Uterus (tissue), 2 donors: ENCODE results near the gene DOK6.

Experiments used
- CTCF ChIP-seq, 4 experiments: fragments of 200-600 bp in 2 of 4; fragments of 450-650 bp in 2 of 4; sonication (generic) in 2 of 4; IDR thresholded peaks; one replicate each; pipeline ENCODE4 v1.5.1; 2016 to 2019; ENCODE audit warnings: antibody characterized with exemption in 4 of 4, mild to moderate bottlenecking in 2 of 4, moderate library complexity in 1 of 4
- POLR2A ChIP-seq, 2 donors: fragments of 450-650 bp; IDR thresholded peaks; one replicate each; pipeline ENCODE4 v1.6.1; 2016; ENCODE audit warnings: antibody characterized with exemption in 2 of 2, mild to moderate bottlenecking in 1 of 2, moderate library complexity in 1 of 2

- no peak for TF ChIP-seq CTCF (IDR thresholded peaks at IDR 0.05)
- no peak for TF ChIP-seq POLR2A (IDR thresholded peaks at IDR 0.05)
Measured at GRCh38 chr18:69617888-69618287, 217.2 kb downstream of the DOK6 start.
